GM19455 (cell line): ENCODE results near the gene SNRPE.
"Not testable (repeated sequence)": the region's sequence is repeated elsewhere in the genome, so short reads cannot be mapped to it uniquely, and the experiment has no call there.

ENCODE experiments used
- ATAC-seq: cut with Tn5 transposase; IDR thresholded peaks from one replicate; pipeline ENCODE4 v1.9.1; 2021; ENCODE audit not compliant: unreplicated experiment

Gene SNRPE

DNA sequence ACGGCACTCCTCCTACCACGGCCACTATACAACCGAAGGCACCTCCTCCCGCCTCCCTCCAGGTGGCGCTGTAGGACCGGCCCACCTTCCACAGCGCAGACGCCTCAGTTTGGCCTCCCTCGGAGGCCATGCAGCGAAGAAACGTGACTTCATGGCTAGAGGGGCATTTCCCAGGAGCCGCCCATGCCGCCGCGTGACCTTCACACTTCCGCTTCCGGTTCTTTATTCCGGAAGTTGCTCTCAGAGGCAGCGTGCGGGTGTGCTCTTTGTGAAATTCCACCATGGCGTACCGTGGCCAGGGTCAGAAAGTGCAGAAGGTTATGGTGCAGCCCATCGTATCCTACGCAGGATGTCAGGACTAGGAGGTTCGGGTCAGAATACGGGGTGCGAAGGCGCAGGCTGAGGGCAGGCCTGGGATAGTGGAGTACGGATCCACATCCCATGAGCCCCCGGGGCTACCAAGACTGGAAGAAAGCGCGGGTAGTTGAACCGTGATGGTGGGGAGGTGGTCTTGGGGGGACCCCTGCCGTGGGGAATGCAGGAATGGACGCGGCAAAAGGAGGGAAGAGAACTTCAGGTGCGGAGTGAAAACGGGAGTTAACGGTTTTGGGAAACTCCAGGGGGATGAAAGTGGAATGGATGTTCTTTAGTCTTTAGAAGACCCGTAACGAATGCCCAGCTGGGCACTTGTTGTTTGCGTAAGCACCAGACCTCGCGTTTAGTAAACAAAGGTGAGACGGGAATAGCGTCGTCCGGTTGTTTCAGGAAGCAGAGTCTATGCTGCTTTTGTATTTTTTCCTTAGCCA is at the start of gene SNRPE:
Gene SNRPE (plus strand): TSS at position 221 of the 806 bp plus-strand sequence. CDS start 61 bp downstream, at position 282.
- ATAC-seq = peak; percentile 96

DNA sequence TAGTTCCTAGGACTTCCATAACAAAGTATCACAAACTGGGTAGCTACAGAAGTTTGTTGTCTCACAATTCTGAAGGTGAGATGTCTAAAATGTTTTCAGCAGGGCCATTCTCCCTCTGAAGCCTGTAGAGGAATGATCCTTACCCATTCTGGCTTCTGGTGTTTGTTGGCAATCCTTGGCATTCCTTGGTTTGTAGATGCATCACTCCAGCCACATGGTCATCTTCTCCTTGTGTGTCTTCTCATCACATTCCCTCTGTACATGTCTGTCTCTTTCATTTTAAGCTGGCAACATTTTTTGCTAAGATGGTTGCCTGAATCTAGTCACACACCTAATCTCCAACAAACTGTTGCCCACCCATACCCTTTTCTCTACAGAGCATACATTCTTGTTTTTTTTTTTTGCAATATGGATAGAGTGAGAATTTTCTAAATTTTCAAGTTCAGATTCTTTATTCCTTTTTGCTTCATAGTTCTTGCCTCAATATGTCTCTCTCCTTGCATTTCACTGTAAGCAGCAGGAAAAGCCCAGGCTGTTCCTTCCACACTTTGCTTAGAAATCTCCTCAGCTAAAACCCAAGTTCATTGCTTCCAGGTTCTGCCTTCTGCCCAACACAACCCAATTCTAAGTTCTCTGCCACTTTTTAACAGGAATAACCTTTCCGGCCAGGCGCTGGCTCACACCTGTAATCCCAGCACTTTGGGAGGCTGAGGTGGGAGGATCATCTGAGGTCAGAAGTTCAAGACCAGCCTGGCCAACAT is 47.6 kb upstream of the SNRPE start:
- ATAC-seq = no peak

DNA sequence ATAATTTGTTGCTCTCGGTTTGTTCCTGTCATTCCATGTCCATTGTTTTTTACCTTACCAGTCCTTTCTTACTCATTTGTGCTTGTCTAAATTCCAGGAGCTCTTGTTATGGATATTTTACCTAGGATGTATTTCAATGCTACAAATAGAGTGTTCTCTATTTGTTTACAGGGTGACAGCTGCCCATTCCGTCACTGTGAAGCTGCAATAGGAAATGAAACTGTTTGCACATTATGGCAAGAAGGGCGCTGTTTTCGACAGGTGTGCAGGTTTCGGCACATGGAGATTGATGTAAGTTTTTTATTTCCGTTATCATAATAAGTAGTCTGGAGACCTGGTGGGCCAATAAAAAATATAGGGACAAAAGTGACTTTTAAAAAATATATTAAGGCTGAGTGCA is 43.0 kb upstream of the SNRPE start:
- no peak for ATAC-seq

DNA sequence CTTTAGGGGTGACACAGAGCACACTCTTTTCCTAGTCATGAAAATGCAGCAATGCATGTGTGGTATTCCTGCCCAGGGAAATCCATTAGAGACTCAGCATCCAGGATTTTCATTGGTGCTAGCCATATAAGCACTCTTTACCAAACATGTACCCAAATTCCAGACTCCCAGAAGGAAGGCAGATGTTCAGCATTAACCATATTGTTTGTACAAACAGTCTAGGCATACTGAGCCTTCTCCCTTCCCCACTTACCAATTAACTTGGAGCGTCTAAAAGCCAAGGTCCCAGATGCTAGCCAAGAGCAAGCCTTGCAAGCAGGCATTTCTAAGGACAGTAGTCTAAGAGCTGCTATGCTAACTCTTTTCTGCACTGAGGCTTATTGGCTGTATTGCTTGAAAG is 38.1 kb upstream of the SNRPE start:
- ATAC-seq = no peak

DNA sequence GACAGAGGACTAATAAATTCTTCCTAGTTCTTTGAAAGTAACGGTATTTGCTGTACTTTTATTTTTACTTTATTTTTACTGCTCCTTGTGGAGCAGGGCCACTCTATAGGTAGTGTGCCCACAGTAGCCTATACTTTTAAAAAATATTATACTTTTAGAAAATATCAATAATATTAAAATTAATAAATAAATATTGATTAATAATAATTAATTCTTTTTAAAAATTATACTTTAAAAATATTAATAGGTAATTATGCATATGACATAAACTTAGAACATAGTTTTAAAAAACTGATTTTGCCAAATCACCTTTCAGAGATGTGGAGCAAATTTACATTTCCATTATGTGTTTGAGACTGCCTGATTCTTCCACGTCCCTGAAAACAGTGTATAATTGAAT is 35.2 kb upstream of the SNRPE start:
- no peak for ATAC-seq

- no peak for ATAC-seq
These were observed 33.4 kb upstream of the SNRPE start for GRCh38 chr1:203828002-203828401.

DNA sequence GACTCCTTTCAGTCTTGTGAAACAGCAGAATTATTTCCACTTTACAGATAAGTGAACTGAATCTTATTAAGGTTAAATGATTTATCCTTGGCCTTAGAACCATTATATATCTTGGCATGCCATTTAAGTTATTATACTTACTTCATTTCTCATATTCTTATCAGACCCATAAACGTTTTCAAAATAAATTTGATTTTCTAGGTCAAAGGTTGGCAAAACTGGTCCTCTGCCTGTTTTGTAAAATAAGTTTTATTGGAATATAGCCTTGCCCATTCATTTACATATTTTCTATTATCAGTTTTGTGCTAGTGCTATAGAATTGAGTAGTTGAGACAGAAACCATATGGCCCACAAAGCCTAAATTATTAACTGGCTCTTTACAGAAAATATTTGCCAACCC is 32.9 kb upstream of the SNRPE start:
- no peak for ATAC-seq

DNA sequence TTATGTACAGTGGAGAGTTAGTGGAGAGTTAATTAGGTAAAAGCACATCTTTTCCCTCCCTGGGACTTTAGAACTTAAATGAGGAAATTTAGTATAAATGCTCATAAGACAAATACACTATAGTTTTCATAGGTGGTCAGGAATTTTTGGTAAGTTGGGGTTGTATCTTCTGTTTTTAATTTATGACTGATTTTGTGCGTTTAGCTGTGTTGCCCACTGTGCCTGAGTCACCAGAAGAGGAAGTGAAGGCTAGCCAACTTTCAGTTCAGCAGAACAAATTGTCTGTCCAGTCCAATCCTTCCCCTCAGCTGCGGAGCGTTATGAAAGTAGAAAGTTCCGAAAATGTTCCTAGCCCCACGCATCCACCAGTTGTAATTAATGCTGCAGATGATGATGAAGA is 32.2 kb upstream of the SNRPE start:
- ATAC-seq = not testable (repeated sequence)

- ATAC-seq = no peak
These were observed 25.9 kb upstream of the SNRPE start for GRCh38 chr1:203835476-203835875.

GRCh38 chr1:203839081-203839480 is 22.3 kb upstream of the SNRPE start:
- ATAC-seq = no peak

- no peak for ATAC-seq
These were observed 21.1 kb upstream of the SNRPE start for GRCh38 chr1:203840208-203840808.

DNA sequence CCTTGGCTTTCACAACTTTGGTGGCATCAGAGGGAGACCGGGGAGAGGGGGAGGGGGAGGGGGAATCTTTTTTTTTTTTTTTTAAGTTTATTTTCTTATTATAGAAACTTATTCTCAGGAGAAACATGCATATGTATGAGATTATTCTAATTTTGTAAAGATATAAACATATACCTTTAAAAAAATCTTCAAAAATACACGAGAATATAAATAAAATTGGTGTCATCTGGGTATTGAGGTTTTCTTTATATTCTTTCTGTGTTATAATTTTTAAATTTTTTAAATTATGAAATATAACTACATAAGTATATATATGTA is 18.9 kb upstream of the SNRPE start:
- ATAC-seq = no peak

DNA sequence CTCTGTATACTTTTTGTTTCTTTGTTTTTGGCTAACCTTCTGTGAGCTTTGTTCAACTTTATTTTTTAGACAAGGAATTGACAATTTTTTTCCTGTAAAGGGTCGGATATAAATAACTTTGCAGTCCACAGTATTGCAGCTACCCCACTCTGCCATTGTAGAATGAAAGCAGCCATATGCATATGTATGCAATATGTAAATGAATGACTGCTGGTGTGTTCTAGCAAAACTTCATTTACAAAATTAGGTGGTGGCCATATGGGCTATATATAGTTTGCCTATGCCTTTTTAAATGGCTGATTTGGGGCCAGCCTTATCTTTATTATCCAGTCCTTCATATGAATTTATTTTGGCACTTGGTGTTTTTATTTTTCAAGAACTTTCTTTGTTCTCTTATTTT is 18.0 kb upstream of the SNRPE start:
- ATAC-seq = no peak

DNA sequence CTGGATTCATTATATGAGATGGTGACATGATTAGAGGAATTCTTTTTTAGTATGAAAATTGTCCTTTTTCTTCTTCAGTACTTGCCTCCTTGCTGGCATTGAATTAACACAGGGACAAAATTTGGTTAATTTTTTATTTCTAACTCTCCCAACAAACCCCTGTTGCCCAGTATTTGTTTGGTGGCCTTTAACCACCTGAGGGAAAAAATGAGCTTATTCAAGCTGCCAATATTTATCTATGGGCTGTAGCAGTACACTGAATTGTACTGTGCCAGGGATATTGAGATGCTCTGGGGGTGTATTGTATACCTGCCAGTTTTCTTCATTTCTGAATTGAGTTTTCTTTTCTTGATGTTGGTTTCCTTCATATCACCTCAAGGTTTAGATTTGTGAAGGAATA is 8.3 kb upstream of the SNRPE start:
- ATAC-seq = not testable (repeated sequence)

- ATAC-seq = no peak
These were observed 3.3 kb upstream of the SNRPE start for GRCh38 chr1:203858055-203858454.

DNA sequence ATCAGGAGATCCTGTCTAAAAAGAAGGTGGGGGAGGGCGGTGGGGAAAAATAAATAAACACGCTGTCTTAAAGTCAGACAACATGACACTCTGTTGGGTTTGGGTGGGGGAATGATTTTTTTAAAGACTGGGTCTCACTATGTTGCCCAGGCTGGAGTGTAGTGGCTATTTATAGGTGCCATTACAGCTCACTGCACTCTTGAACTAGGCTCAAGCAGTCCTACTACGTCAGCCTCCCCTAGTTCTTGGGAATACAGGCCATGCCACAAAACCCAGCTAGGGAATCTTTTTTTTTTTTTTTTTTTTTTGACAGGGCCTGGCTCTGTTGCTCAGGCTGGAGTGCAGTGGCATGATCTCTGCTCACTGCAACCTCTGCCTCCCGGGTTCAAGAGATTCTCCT is 2.4 kb upstream of the SNRPE start:
- no peak for ATAC-seq

GRCh38 chr1:203860396-203861025 is 888 bp upstream of the SNRPE start:
- ATAC-seq = no peak

GRCh38 chr1:203867802-203868201 is 6.4 kb downstream of the SNRPE start:
- ATAC-seq = no peak

- ATAC-seq = no peak
These were observed 8.8 kb downstream of the SNRPE start for GRCh38 chr1:203870245-203870644.

- ATAC-seq = no peak
These were observed 9.9 kb downstream of the SNRPE start for GRCh38 chr1:203871114-203871880.

DNA sequence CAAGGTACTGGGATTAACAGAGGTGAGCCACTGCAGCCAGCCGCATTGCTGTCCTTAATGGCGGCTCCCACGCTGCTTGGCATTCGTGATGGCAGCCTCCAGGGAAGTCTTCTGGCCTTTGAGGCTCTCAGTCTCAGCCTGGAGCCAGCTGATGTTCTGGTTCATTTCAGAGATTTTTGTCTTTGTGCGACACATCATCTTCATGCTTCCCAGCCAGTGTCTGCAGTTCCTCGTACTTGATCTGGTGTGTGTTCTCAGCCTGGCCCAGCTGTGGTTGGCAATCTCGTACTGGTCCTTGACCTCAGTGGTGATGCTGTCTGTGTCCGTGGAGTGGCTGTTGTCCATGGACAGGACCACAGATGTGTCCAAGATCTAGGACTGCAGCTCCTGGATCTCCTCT is 11.7 kb downstream of the SNRPE start:
- ATAC-seq = no peak
